CD14-positive monocyte (primary cell): ENCODE data around the gene MICAL2. TPM values are rescaled to one million over a fixed set of nuclear protein-coding genes. Genes with fewer than 3 reads are reported as not detected.

Source experiments
- DNase-seq, 3 donors: peaks; one replicate each; pipeline ENCODE4 v3.0.0-alpha.2; 2011 to 2022
- H2AFZ ChIP-seq: 2 replicates; pipeline ENCODE4 v1.6.0; 2012; ENCODE audit warnings: mild to moderate bottlenecking, low read depth, low read length, inconsistent platforms; ENCODE audit not compliant: insufficient read depth, poor library complexity, severe bottlenecking
- H3K27ac ChIP-seq, 2 donors: 1 replicate in 1 of 2; 2 replicates in 1 of 2; pipeline ENCODE4 v1.5.1; 2012 to 2013; ENCODE audit warnings: low read length in 2 of 2, control low read depth in 1 of 2, inconsistent platforms in 1 of 2, low read depth in 1 of 2, mild to moderate bottlenecking in 1 of 2
- H3K27me3 ChIP-seq, 2 donors: one replicate each; pipeline versions ENCODE4 v1.6.0 to v1.6.1; 2011 to 2013; ENCODE audit warnings: low read length in 2 of 2; ENCODE audit not compliant: control insufficient read depth in 2 of 2, insufficient read depth in 2 of 2
- H3K36me3 ChIP-seq, 2 donors: replicated peaks in 1 of 2; 1 replicate in 1 of 2; 2 replicates in 1 of 2; pipeline versions ENCODE4 v1.5.1 to v1.6.1; 2012 to 2013; ENCODE audit warnings: low read length in 2 of 2, control low read depth in 1 of 2, inconsistent platforms in 1 of 2, mild to moderate bottlenecking in 1 of 2; ENCODE audit not compliant: insufficient read depth in 2 of 2, control insufficient read depth in 1 of 2
- H3K4me1 ChIP-seq, 2 donors: 1 replicate in 1 of 2; 2 replicates in 1 of 2; pipeline versions ENCODE4 v1.5.1 to v1.6.1; 2012 to 2013; ENCODE audit warnings: low read length in 2 of 2, control low read depth in 1 of 2, inconsistent platforms in 1 of 2, mild to moderate bottlenecking in 1 of 2, moderate library complexity in 1 of 2; ENCODE audit not compliant: insufficient read depth in 2 of 2, control insufficient read depth in 1 of 2
- H3K4me2 ChIP-seq: replicated peaks from 2 replicates; pipeline ENCODE3; 2012; ENCODE audit warnings: low read length, moderate library complexity, mild to moderate bottlenecking; ENCODE audit not compliant: poor library complexity, severe bottlenecking; ENCODE audit errors: extremely low read depth
- H3K4me3 ChIP-seq, 3 experiments: fragments of 200-600 bp in 1 of 3; sonication (generic) in 1 of 3; replicated peaks in 1 of 3; 1 replicate in 2 of 3; 2 replicates in 1 of 3; pipeline ENCODE4 v1.5.1; 2011 to 2013; ENCODE audit warnings: low read length in 3 of 3, mild to moderate bottlenecking in 3 of 3, control low read depth in 2 of 3, low read depth in 2 of 3, inconsistent platforms in 1 of 3, moderate library complexity in 1 of 3
- H3K79me2 ChIP-seq: 2 replicates; pipeline ENCODE4 v1.6.0; 2012; ENCODE audit warnings: mild to moderate bottlenecking, control low read depth, inconsistent platforms, low read length, moderate library complexity; ENCODE audit not compliant: insufficient read depth
- H3K9ac ChIP-seq: 2 replicates; pipeline ENCODE4 v1.6.0; 2017; ENCODE audit warnings: low read length, mild to moderate bottlenecking; ENCODE audit not compliant: insufficient read depth, poor library complexity, severe bottlenecking
- H3K9me3 ChIP-seq, 2 donors: replicated peaks in 1 of 2; 1 replicate in 1 of 2; 2 replicates in 1 of 2; pipeline versions ENCODE4 v1.5.1 to v1.6.1; 2012 to 2013; ENCODE audit warnings: low read length in 2 of 2, control low read depth in 1 of 2; ENCODE audit not compliant: control insufficient read depth in 1 of 2, insufficient read depth in 1 of 2
- H4K20me1 ChIP-seq: 2 replicates; pipeline ENCODE4 v1.6.0; 2012; ENCODE audit warnings: mild to moderate bottlenecking, low read length, control low read depth, moderate library complexity; ENCODE audit not compliant: insufficient read depth
- H3K27ac Mint-ChIP-seq, 7 donors: one replicate each; pipeline ENCODE4 v1.8.0; 2020; ENCODE audit warnings: mild to moderate bottlenecking in 7 of 7, mixed read lengths in 7 of 7, moderate library complexity in 6 of 7, inconsistent platforms in 2 of 7
- H3K27me3 Mint-ChIP-seq, 3 donors: one replicate each; pipeline ENCODE4 v1.8.0; 2021 to 2022; ENCODE audit warnings: low read depth in 3 of 3, mild to moderate bottlenecking in 3 of 3, mixed read lengths in 3 of 3, moderate library complexity in 3 of 3, inconsistent platforms in 1 of 3
- H3K36me3 Mint-ChIP-seq, 2 donors: one replicate each; pipeline ENCODE4 v1.8.0; 2020; ENCODE audit warnings: mixed read lengths in 2 of 2, inconsistent platforms in 1 of 2, mild to moderate bottlenecking in 1 of 2
- H3K4me1 Mint-ChIP-seq: one replicate; pipeline ENCODE4 v1.8.0; 2020; ENCODE audit warnings: mild to moderate bottlenecking, mixed read lengths
- H3K4me3 Mint-ChIP-seq, 2 donors: one replicate each; pipeline ENCODE4 v1.8.0; 2020; ENCODE audit warnings: mild to moderate bottlenecking in 2 of 2, mixed read lengths in 2 of 2, moderate library complexity in 1 of 2
- H3K9me3 Mint-ChIP-seq, 7 donors: one replicate each; pipeline ENCODE4 v1.8.0; 2020 to 2022; ENCODE audit warnings: mixed read lengths in 7 of 7, mild to moderate bottlenecking in 6 of 7, moderate library complexity in 6 of 7, inconsistent platforms in 2 of 7
- WGBS: methylation state at CpG from one replicate; pipeline ENCODE4 v1.1.5; 2013; ENCODE audit warnings: missing lambda C conversion rate; ENCODE audit not compliant: insufficient coverage; 5-methylcytosine and 5-hydroxymethylcytosine counted together
- intact Hi-C, 2 donors: fragments of 100-400 bp; cut with micrococcal nuclease; formaldehyde crosslinking; loops; one replicate each; pipeline versions ENCODE4 v1.15.0 to v1.15.1; 2023
- polyA plus RNA-seq, 3 donors: library from polyadenylated mRNA; depleted of rRNA in 1 of 3; unstranded in 2 of 3; stranded (reverse) in 1 of 3; fragments of 300-500 nt in 2 of 3; fragments of >200 nt in 1 of 3; fragmentation: Illumina TruSeq in 2 of 3; gene quantifications; 1 replicate in 2 of 3; 2 replicates in 1 of 3; pipeline ENCODE4 v1.2.3, GENCODE V29; 2012 to 2021
- TF ChIP-seq, protein P1 (sequence below): fragments of 200-600 bp; IDR thresholded peaks from one replicate; pipeline ENCODE4 v1.8.0; 2022; ENCODE audit warnings: antibody characterized with exemption, mild to moderate bottlenecking

The MICAL2 gene
- polyA plus RNA-seq, 3 donors, result 39.8 to 72.5 (median 44.0) TPM

DNA sequence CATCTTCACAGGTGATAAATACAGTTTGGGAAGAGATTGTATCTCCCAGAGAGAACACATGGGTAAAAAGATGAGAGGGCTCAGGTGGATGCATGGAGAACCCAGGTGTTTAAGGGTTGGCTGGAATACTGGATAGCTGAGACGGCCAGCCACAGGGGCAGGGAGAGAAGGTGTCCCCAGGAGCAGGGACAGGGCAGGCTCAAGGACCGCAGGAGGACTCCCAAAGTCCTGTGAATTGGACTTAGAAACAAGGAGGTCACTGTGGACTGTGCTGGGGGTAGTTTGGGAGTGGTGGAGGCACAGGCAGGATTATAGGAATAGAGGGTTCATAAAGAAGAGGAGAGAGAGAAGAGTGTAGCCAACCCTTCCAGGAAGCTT is 163.2 kb downstream of the MICAL2 start:
- peaks cover 15% of the 10 kb centered on the region for H3K4me1 Mint-ChIP-seq
- H3K4me3 Mint-ChIP-seq, result no peak overlapping the region
- H4K20me1 ChIP-seq, result no peaks in the 10 kb centered on the region
- H3K4me2 ChIP-seq, result no peak overlapping the region
- H3K4me3 ChIP-seq, result no peak overlapping the region
- H3K9me3 Mint-ChIP-seq, result no peaks in the 10 kb centered on the region
- DNase-seq, result no peak
- H3K27ac Mint-ChIP-seq, result no peak overlapping the region
- no peaks in the 10 kb centered on the region for H3K27me3 ChIP-seq
- H3K4me1 ChIP-seq, result peaks cover 5 to 8% of the 10 kb centered on the region in 2 donors
- no peak overlapping the region for H3K9ac ChIP-seq
- H2AFZ ChIP-seq, result no peak overlapping the region
- no peaks in the 10 kb centered on the region for H3K9me3 ChIP-seq
- intact Hi-C loops, result no loop called here
- H3K36me3 Mint-ChIP-seq, result peaks cover 11 to 13% of the 10 kb centered on the region in 2 donors
- peaks cover 8 to 18% of the 10 kb centered on the region in 2 donors for H3K36me3 ChIP-seq
- TF ChIP-seq, protein P1, sequence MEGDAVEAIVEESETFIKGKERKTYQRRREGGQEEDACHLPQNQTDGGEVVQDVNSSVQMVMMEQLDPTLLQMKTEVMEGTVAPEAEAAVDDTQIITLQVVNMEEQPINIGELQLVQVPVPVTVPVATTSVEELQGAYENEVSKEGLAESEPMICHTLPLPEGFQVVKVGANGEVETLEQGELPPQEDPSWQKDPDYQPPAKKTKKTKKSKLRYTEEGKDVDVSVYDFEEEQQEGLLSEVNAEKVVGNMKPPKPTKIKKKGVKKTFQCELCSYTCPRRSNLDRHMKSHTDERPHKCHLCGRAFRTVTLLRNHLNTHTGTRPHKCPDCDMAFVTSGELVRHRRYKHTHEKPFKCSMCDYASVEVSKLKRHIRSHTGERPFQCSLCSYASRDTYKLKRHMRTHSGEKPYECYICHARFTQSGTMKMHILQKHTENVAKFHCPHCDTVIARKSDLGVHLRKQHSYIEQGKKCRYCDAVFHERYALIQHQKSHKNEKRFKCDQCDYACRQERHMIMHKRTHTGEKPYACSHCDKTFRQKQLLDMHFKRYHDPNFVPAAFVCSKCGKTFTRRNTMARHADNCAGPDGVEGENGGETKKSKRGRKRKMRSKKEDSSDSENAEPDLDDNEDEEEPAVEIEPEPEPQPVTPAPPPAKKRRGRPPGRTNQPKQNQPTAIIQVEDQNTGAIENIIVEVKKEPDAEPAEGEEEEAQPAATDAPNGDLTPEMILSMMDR, result no peak
- 100% methylated on average over 2 of the region's 2 CpGs for WGBS
- H3K27me3 Mint-ChIP-seq, result peaks cover 1 to 6% (median 1%) of the 10 kb centered on the region in 3 donors
- H3K79me2 ChIP-seq, result no peaks in the 10 kb centered on the region
- H3K27ac ChIP-seq, result no peak overlapping the region

DNA sequence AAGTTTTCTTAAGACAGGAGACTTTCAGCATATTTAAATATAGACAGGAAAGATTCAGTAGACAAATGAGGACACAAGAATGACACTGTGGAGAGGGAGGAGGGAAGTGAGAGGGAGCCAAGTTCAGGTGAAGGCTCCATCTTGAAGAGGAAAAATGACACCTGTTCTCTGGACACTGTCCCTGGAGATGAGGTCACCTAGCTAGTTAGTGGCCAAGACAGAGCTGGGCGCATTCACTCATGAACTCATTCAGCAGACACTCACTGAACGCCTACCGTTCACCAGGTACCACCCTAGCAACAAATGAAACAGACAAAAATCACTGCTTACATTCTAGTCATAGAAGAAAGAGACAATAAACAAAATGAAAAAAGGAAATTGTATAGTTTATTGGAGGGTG is 163.7 kb downstream of the MICAL2 start:
- Histone ChIP-seq H3K27ac (no peak overlapping the region), H3K4me1 (peaks cover 5 to 8% of the 10 kb centered on the region in 2 donors), H3K4me2 (no peak overlapping the region), H3K4me3 (no peak overlapping the region), H2AFZ (no peak overlapping the region), H3K36me3 (peaks cover 8 to 18% of the 10 kb centered on the region in 2 donors), H3K79me2 (no peaks in the 10 kb centered on the region), H3K9me3 (no peaks in the 10 kb centered on the region), H4K20me1 (no peaks in the 10 kb centered on the region), H3K27me3 (no peaks in the 10 kb centered on the region), H3K9ac (no peak overlapping the region)
- TF ChIP-seq, protein P1, result no peak
- no peak overlapping the region for H3K4me3 Mint-ChIP-seq
- peaks cover 1 to 5% (median 1%) of the 10 kb centered on the region in 3 donors for H3K27me3 Mint-ChIP-seq
- no peak for DNase-seq
- H3K9me3 Mint-ChIP-seq, result no peaks in the 10 kb centered on the region
- peaks cover 13 to 15% of the 10 kb centered on the region in 2 donors for H3K36me3 Mint-ChIP-seq
- peaks cover 15% of the 10 kb centered on the region for H3K4me1 Mint-ChIP-seq
- 100% methylated on average over 1 of the region's 3 CpGs for WGBS
- intact Hi-C loops, result no loop called here
- no peak overlapping the region for H3K27ac Mint-ChIP-seq
